Neutrophil (primary cell): ENCODE data around the gene USP7.

Source experiments
- H3K27ac ChIP-seq: fragments of 200-600 bp; sonication (generic); 2 replicates; pipeline ENCODE4 v1.5.1; 2016; ENCODE audit warnings: mild to moderate bottlenecking, moderate library complexity
- H3K27me3 ChIP-seq: fragments of 200-600 bp; sonication (generic); 2 replicates; pipeline ENCODE4 v1.6.0; 2016; ENCODE audit warnings: mild to moderate bottlenecking
- H3K36me3 ChIP-seq: fragments of 200-600 bp; sonication (generic); 2 replicates; pipeline ENCODE4 v1.5.1; 2017
- H3K4me1 ChIP-seq, 2 experiments: fragments of 200-600 bp in 1 of 2; sonication (generic) in 1 of 2; 1 replicate in 1 of 2; 2 replicates in 1 of 2; pipeline versions ENCODE4 v1.5.1 to v1.6.1; 2013 to 2016; ENCODE audit warnings: low read depth in 1 of 2, low read length in 1 of 2, mild to moderate bottlenecking in 1 of 2, moderate library complexity in 1 of 2; ENCODE audit not compliant: control insufficient read depth in 1 of 2, insufficient read depth in 1 of 2
- H3K4me3 ChIP-seq, 2 experiments: fragments of 200-600 bp in 1 of 2; sonication (generic) in 1 of 2; 1 replicate in 1 of 2; 2 replicates in 1 of 2; pipeline ENCODE4 v1.5.1; 2013 to 2016; ENCODE audit warnings: low read depth in 1 of 2, low read length in 1 of 2, mild to moderate bottlenecking in 1 of 2, moderate library complexity in 1 of 2
- H3K9me3 ChIP-seq: fragments of 200-600 bp; sonication (generic); 2 replicates; pipeline ENCODE4 v1.5.1; 2016
- TF ChIP-seq, protein P1 (sequence below): fragments of 200-600 bp; sonication (generic); IDR thresholded peaks from 2 replicates; pipeline ENCODE4 v1.5.1; 2016; ENCODE audit warnings: antibody characterized with exemption

USP7 gene

DNA sequence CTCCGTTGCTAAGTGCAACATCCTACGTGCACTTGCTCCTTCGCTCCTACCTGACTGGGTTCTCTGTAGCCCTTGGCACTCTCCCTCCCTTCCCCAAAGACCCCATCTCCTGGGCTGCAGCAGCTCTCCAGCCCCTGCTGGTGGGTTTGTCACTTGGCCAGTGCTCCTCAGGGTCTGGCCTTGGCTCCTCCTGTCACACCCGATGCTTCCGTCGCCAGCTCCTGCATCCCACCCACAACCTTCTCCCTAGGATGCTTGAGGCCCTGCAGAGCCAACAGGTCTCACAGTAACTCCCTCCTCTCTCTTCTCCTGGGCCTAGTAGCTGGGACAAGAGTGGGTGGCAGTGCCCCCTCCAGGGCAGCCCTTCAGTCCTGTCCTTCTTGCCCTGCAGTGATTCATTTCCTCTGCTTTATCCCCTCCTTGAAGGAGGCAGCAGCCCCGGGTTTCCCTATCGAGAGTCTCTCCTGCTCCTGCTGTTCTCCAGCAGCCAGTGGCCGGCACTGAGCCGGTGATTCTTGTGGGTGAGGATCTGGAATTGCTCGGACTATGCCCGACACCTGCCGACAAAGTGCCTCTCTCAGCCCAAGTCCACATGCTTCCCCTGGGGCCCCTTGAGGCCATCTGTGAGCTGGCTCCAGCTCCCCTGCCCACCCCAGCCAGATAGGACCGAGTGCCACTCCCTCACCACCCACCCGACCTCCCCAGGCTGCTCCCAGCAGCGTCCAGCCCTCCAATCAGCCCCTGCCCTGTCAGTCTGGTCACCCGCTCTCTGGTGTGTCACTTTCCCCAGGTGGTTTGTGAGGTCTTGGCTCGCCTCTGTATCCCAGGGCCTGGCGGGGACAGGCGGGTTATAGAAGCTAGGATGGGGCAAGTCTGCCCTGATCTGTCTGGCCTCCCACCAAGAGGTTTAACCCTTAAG, 77.8 kb downstream of the USP7 start:
- Histone ChIP-seq H3K4me1 (no peaks in the 10 kb centered on the region), H3K36me3 (peaks cover 20% of the 10 kb centered on the region), H3K27me3 (peaks cover 33% of the 10 kb centered on the region), H3K9me3 (no peaks in the 10 kb centered on the region), H3K4me3 (no peak overlapping the region), H3K27ac (no peak overlapping the region)
- TF ChIP-seq, protein P1, sequence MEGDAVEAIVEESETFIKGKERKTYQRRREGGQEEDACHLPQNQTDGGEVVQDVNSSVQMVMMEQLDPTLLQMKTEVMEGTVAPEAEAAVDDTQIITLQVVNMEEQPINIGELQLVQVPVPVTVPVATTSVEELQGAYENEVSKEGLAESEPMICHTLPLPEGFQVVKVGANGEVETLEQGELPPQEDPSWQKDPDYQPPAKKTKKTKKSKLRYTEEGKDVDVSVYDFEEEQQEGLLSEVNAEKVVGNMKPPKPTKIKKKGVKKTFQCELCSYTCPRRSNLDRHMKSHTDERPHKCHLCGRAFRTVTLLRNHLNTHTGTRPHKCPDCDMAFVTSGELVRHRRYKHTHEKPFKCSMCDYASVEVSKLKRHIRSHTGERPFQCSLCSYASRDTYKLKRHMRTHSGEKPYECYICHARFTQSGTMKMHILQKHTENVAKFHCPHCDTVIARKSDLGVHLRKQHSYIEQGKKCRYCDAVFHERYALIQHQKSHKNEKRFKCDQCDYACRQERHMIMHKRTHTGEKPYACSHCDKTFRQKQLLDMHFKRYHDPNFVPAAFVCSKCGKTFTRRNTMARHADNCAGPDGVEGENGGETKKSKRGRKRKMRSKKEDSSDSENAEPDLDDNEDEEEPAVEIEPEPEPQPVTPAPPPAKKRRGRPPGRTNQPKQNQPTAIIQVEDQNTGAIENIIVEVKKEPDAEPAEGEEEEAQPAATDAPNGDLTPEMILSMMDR: no peak

DNA sequence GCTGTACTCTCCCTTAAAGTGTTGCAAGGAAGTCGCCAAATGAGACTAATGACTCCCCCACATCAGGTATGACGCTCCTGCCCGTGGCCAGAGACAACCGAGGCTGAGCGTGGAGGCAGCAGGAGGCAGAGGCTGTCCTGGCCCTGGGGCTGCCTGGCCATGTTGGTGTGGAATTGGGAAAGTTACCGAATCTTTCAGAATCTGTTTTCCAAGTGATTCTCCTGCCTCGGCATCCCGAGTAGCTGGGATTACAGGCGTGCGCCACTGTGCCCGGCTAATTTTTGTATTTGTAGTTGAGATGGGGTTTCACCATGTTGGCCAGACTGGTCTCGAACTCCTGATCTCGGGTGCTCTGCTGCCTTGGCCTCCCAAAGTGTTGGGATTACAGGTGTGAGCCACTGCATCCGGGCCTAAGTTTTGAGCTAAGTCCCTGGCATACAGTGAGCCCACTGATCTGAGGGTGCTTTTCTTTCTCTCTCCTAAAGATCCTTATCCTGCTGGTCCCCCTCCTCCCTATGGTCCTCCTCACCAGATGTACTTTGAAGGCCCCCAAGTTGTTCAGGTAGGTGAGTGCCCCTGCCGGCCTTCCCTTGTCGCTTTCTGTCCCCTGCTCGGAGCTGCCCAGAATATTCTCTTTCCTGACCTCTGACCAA, 80.9 kb downstream of the USP7 start:
- H3K27me3 ChIP-seq: peaks cover 38% of the 10 kb centered on the region
- no peaks in the 10 kb centered on the region for H3K36me3 ChIP-seq
- no peak overlapping the region for H3K4me3 ChIP-seq
- peaks cover 2 to 5% of the 10 kb centered on the region in 2 experiments for H3K4me1 ChIP-seq
- TF ChIP-seq, protein P1: no peak
- H3K9me3 ChIP-seq: no peaks in the 10 kb centered on the region
- H3K27ac ChIP-seq: no peak overlapping the region

DNA sequence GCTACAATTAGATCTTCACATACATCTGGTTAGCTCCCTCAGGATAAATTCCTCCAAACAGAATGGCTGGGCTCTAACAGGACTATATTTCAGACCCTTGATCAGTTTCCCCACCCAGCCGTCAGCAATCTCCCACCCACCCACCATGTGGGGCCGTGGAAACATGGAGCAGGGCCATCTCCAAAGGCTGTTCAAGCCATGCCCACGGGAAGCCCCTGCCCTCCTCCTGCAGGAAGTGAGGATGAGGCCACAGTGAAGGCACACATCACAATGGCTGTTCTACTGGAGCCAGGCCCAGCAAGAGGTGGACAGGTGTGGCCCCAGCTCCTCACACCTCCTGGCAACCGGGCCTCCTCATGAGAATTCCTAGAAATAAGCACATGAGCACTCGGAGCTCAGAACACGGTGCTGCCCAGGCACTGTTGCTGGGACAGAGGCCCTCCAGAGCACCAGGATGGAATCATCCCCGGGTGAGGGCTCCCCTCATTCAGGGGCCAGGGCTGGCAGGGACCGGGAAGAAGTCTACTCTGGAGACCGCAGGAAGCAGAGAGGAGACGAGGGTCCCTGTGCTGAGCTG, 81.6 kb downstream of the USP7 start, which contains the start of gene LITAFD:
TSS of gene LITAFD (plus strand) at position 311 of the 577 bp plus-strand sequence. CDS start 2,005 bp downstream, outside the sequence.
- Histone ChIP-seq H3K36me3 (no peaks in the 10 kb centered on the region), H3K4me3 (no peak within 1 kb of the TSS), H3K27ac (no peak within 1 kb of the TSS), H3K9me3 (no peaks in the 10 kb centered on the region), H3K4me1 (peaks cover 2 to 5% of the 10 kb centered on the region in 2 experiments), H3K27me3 (peaks cover 39% of the 10 kb centered on the region)
- TF ChIP-seq, protein P1: no peak

DNA sequence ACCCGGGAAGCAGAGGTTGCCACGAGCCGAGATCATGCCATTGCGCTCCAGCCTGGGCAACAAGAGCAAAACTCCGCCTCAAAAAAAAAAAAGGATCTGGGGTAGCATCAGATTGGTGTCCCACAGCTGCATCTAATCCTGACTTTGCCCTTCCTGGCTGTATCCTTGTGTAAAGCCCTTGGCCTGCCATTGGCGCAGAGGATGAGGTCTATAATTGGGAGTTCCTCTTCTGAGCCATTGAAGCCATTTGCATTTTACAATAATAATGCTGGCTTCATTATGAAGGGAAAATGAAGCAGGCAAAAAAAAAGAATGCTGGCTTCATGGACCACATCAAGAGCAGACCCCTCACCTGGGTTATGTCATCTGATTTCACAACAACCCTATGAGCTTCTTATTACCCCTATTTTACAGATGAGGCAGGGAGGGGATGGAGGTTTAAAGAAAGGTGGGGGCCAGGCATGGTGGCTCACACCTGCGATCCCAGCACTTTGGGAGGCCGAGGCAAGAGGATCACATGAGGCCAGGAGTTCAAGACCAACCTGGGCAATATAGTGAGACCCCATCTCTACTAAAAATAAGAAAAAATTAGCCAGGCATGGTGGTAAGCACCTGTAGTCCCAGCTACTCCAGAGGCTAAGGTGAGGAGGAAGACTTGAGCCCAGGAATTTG, 82.7 kb downstream of the USP7 start:
- Histone ChIP-seq H3K4me3 (no peak overlapping the region), H3K4me1 (peaks cover 2 to 5% of the 10 kb centered on the region in 2 experiments), H3K36me3 (no peaks in the 10 kb centered on the region), H3K27ac (no peak overlapping the region), H3K27me3 (peaks cover 28% of the 10 kb centered on the region), H3K9me3 (no peaks in the 10 kb centered on the region)
- TF ChIP-seq, protein P1: no peak

DNA sequence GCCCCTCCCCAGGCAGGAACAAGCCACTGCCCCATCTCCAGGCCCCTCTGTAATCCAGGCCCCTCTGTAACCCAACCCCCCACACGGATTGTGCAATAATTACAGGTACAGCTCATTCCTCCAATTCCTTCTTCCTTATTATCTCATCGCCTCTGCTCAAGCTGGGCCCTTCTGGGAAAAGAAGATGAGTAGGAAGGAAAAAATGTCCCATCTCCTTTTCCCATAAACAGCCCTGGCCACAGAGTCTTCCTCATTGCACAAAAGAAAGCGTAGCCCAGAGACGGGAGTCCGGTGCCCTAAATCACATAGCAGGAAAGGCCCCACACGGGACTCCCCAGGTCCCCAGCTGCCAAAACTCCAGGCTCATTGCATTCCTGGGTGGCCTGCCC, 85.2 kb downstream of the USP7 start:
- Histone ChIP-seq H3K4me3 (no peak overlapping the region), H3K4me1 (peaks cover 2 to 5% of the 10 kb centered on the region in 2 experiments), H3K36me3 (no peaks in the 10 kb centered on the region), H3K27me3 (peaks cover 10% of the 10 kb centered on the region), H3K27ac (no peak overlapping the region), H3K9me3 (no peaks in the 10 kb centered on the region)
- TF ChIP-seq, protein P1: no peak
